IMR-90 (cell line): ENCODE data around the gene TNRC18.

Source experiments
- BHLHE40 ChIP-seq: fragments of 150-350 bp; IDR thresholded peaks from 2 replicates; pipeline ENCODE4 v1.6.1; 2016; ENCODE audit warnings: mild to moderate bottlenecking, low read depth, low read length
- CEBPB ChIP-seq: IDR thresholded peaks from 2 replicates; pipeline ENCODE4 v1.6.1; 2012; ENCODE audit warnings: low read depth, low read length, improper control_type of control experiment
- CHD1 ChIP-seq: IDR thresholded peaks from 2 replicates; pipeline ENCODE4 v1.6.1; 2012; ENCODE audit warnings: low read depth, low read length, improper control_type of control experiment
- CTCF ChIP-seq: conservative IDR thresholded peaks from 2 replicates; pipeline ENCODE4 v1.5.1; 2012; ENCODE audit warnings: mild to moderate bottlenecking, low read depth, low read length, improper control_type of control experiment
- MAFK ChIP-seq: IDR thresholded peaks from 2 replicates; pipeline ENCODE4 v1.6.1; 2012; ENCODE audit warnings: low read depth, low read length, improper control_type of control experiment
- MAZ ChIP-seq: IDR thresholded peaks from 2 replicates; pipeline ENCODE4 v1.6.1; 2012; ENCODE audit warnings: low read depth, mild to moderate bottlenecking, low read length, improper control_type of control experiment, moderate library complexity, borderline replicate concordance
- MXI1 ChIP-seq: IDR thresholded peaks from 2 replicates; pipeline ENCODE4 v1.6.1; 2012; ENCODE audit warnings: low read depth, mild to moderate bottlenecking, low read length, moderate library complexity, borderline replicate concordance
- NFE2L2 ChIP-seq: fragments of 150-350 bp; IDR thresholded peaks from 2 replicates; pipeline ENCODE4 v1.6.1; 2016; ENCODE audit warnings: low read depth, mild to moderate bottlenecking, low read length
- POLR2A ChIP-seq: IDR thresholded peaks from 2 replicates; pipeline ENCODE4 v1.6.1; 2012; ENCODE audit warnings: mild to moderate bottlenecking, low read depth, low read length
- RAD21 ChIP-seq: IDR thresholded peaks from 2 replicates; pipeline ENCODE4 v1.6.1; 2012; ENCODE audit warnings: low read length, improper control_type of control experiment
- RCOR1 ChIP-seq: IDR thresholded peaks from 2 replicates; pipeline ENCODE4 v1.6.1; 2012; ENCODE audit warnings: mild to moderate bottlenecking, low read length, improper control_type of control experiment; ENCODE audit not compliant: insufficient replicate concordance
- RFX5 ChIP-seq: IDR thresholded peaks from 2 replicates; pipeline ENCODE4 v1.8.0; 2012; ENCODE audit warnings: low read depth, mild to moderate bottlenecking, low read length, moderate library complexity
- SMC3 ChIP-seq: fragments of 150-350 bp; IDR thresholded peaks from 2 replicates; pipeline ENCODE4 v1.6.1; 2016; ENCODE audit warnings: low read depth, mild to moderate bottlenecking, antibody characterized with exemption, low read length, moderate library complexity
- USF2 ChIP-seq: fragments of 150-350 bp; IDR thresholded peaks from 2 replicates; pipeline ENCODE4 v1.6.1; 2017; ENCODE audit warnings: mild to moderate bottlenecking, antibody characterized with exemption, low read length, low read depth

- TF ChIP-seq CTCF: no peak
- no peak for TF ChIP-seq CEBPB
- TF ChIP-seq RAD21: no peak
- no peak for TF ChIP-seq POLR2A
- no peak for TF ChIP-seq SMC3
- no peak for TF ChIP-seq MAZ
- TF ChIP-seq USF2: no peak
- TF ChIP-seq BHLHE40: no peak
- TF ChIP-seq RCOR1: no peak
- no peak for TF ChIP-seq NFE2L2
- no peak for TF ChIP-seq MAFK
- TF ChIP-seq CHD1: no peak
- no peak for TF ChIP-seq RFX5
- no peak for TF ChIP-seq MXI1
Observed at GRCh38 chr7:5274441-5274840, 149.2 kb downstream of the TNRC18 start.
